ENCODE results near the gene CHIT1.
A peak's percentile ranks its signal among the peaks of the same experiment; 100 is the strongest.
"Not testable (repeated sequence)": the region's sequence is repeated elsewhere in the genome, so short reads cannot be mapped to it uniquely, and the experiment has no call there.

Gene CHIT1

GRCh38 chr1:203264052-203264501 is 34.6 kb upstream of the CHIT1 start:
- no peak for DNase-seq

DNA sequence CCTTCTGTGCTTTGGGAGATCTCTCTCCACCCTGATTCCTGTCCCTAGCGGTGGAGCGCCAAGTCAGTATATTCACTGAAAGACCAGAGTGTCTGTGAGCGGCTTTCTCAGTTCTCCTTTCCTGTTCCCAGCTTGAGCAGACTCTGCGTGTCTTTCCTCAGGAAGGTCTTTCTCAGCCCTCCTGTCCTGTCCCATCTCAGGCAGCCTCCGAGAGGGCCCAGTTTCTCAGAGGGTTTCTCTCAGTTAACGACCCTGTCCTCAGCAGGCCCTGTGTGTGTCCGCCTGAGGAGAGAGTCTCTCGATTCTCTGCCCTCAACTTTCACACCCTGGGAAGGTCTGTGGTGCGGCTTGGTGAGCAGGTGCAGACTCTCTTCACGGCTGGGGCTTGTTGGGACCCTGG is 34.0 kb upstream of the CHIT1 start:
- DNase-seq, result no peak

DNA sequence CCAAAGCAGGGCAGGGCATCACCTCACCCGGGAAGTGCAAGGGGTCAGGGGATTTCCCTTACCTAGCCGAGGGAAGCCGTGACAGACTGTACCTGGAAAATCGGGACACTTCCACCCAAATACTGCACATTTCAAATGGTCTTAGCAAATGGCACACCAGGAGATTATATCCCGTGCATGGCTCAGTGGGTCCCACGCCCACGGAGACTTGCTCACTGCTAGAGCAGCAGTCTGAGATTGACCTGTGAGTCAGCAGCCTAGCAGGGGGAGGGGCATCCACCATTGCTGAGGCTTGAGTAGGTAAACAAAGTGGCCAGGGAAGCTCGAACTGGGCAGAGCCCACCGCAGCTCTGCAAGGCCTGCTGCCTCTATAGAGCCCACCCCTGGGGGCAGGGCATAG is 27.2 kb upstream of the CHIT1 start:
- DNase-seq, result peak; percentile 33

DNA sequence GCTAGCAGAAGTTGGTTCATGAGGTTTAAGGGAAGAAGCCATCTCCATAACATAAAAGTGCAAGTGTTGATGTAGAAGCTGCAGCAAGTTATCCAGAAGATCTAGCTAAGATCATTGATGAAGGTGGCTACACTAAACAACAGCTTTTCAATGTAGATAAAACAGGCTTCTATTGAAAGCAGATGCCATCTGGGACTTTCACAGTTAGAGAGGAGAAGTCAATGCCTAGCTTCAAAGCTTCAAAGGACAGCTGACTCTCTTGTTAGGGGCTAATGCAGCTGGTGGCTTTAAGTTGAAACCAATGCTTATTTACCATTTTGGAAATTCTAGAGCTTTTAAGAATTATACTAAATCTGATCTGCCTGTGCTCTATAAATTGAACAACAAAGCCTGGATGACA is 25.3 kb upstream of the CHIT1 start:
- DNase-seq, result not testable (repeated sequence)

- no peak for DNase-seq
Observed at GRCh38 chr1:203252678-203253077, 23.2 kb upstream of the CHIT1 start.

- no peak for DNase-seq
Observed at GRCh38 chr1:203251466-203251865, 22.0 kb upstream of the CHIT1 start.

- DNase-seq, result no peak
Observed at GRCh38 chr1:203250911-203251310, 21.4 kb upstream of the CHIT1 start.

DNA sequence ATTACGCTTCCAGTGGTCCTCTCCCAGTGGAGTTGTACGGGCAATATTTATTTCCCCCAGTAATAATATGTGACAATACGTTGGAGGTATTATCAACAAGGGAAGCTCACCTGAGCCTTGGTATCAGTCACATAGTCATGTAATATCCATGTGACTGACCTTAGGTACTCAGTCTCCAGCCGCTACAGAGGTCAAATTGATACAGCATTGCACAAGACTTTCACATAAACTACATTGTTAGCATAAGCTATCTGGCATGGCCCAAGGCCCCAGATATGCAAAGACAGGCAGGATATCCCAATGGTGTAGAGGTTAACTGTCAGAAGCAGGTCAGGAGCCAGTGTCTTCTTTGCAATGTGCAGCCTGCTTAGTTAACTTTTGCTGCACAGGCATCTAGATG is 15.3 kb upstream of the CHIT1 start:
- no peak for DNase-seq

GRCh38 chr1:203241708-203242107 is 12.2 kb upstream of the CHIT1 start:
- not testable (repeated sequence) for DNase-seq

DNA sequence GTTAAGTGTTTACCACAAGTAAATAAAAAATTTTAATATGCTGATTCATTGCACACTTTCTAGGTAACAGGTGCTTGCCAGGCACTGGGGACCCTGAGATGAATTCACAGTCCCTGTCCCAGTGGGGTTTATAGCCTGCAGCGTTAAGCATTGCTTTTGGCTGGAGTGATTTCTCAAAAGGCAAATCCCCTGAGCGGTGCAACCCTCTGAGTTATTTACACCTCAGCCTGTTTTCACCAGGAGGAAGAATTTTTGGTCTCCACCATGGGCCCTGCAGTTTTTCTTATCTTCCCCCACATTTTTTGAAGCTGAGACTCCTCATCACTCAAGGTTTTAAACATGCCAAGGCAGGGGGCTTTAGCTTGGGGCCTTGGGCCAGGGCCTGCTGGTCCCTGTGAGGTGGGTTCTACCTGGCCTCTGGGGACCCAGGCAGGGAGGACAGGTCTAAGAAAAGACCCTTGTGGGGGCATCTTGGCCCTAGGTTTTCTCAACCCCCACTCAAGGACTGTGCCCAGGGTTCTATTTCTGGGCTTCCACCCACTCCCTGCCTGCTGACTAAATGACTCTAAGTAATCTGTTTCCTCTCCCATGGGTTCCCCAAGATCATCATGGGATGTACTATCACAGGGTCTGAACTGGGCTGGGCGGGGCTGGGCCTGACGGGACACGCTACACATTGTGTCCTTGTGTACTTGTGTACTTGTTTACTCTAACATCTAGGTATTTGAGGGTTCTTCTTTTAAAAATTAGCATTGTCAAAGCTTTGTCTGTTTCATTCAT is 10.2 kb upstream of the CHIT1 start:
- peak; percentile 88 for DNase-seq

- peak; percentile 65 for DNase-seq
Observed at GRCh38 chr1:203239081-203239480, 9.6 kb upstream of the CHIT1 start.

GRCh38 chr1:203238535-203238934 is 9.1 kb upstream of the CHIT1 start:
- DNase-seq, result no peak

DNA sequence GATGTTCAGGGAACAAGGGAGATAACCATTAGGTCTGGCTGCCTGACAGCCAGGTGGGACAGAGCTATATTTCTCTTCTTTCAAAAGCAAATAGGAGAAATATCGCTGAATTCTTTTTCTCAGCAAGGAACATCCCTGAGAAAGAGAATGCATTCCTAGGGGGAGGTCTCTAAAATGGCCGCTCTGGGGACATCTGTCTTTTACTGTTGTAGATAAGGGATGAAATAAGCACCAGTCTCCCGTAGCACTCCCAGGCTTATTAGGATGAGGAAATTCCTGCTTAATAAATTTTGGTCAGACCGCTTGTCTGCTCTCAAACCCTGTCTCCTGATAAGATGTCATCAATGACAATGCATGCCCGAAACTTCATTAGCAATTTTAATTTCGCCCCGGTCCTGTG is 5.4 kb upstream of the CHIT1 start:
- not testable (repeated sequence) for DNase-seq

DNA sequence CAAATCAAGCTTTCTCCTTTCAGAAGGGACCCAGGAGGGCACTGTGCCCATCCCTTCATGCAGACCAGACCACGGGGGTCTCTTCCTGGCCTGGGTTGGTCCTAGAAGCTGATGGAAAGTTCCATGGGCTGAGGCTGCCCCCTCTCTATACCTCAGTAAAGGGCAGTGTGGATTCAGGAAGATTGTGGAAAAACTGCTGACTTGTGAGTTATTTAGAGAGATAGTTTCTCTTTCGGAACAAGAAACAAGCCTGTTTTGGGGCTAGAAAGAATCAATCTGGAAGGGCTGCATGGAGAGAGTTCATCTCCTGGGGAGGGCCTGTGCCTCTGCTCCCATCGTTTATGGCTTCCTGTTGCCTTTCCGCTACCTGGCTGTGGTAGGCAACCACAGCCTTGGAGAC is 803 bp downstream of the CHIT1 start:
- no peak for DNase-seq

GRCh38 chr1:203227371-203228083 is 1.9 kb downstream of the CHIT1 start:
- peak; percentile 54 for DNase-seq

DNA sequence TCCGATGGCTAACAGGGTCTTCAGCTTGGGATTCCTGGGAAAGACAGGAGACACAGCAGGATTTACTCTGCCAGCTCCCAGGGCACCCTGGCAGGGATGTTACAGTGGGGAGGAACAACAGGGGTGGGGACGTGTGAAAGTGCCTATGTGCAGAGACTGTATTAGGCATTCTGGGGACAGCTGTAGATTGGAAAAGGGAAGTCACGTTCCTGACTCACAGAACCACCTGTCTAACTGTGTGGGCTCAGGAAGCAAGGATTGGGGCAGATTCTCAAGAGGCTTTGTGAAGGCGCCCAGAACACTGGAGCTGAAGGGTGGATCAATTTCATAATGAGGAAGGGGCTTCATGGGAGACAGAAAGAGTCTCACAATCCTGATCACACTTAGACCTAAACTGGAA is 4.4 kb downstream of the CHIT1 start:
- peak; percentile 42 for DNase-seq

DNA sequence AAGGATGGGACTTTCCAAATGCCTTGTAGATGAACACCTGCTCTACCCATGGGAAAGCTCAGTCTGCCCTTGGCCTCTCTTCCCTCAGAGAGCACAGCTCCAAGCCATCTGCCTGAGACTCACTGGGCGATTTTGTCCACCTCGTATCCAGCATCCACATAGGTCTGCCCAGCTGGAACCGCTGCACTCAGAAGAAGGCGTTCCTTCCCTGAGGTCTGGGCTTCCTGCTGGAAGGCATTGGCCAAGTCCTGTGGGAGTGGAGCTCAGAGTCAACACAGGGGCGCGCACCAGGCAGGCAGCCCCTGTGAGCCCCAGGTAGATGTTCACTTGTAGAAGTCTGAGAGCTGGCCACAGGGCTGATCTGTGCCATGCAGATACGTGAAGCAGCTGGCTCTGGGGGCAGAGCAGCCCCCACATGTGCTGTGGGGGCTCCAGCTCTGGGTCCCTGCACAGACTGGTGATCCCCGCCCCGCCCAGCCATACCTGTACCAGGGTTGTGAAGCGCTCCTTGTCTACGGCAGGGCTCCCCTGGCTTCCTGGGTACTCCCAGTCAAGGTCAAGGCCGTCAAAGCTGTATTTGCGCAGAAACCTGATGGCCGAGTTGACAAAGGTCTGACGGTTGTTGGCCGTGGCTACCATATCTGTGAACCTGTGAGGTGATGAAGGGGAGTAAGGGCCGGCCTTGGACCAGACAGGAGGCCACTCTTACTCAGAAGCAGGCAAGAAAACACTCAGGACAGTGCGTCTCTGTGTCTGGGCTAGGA is 6.3 kb downstream of the CHIT1 start:
- DNase-seq, result no peak

GRCh38 chr1:203219934-203220333 is 9.5 kb downstream of the CHIT1 start:
- DNase-seq, result no peak

DNA sequence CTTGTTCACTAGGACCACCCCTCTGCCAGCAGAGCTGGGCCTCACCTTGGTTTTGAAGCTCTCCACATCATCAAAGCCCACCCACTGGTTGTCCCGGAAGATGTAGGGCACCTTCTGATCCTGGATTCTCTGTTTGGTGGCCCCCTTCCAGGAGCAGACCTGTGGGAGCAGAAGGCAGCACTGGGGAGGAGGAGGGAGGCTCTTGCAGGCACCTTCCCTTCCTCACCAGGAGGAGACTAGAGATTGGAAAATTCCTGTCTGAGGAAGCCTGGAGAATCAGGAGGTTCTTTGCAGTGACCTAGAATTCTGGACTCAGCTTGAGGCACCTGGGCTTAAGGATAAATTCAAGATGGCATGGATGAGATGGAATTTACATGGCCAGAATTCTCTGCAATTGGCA is 10.3 kb downstream of the CHIT1 start:
- no peak for DNase-seq

DNA sequence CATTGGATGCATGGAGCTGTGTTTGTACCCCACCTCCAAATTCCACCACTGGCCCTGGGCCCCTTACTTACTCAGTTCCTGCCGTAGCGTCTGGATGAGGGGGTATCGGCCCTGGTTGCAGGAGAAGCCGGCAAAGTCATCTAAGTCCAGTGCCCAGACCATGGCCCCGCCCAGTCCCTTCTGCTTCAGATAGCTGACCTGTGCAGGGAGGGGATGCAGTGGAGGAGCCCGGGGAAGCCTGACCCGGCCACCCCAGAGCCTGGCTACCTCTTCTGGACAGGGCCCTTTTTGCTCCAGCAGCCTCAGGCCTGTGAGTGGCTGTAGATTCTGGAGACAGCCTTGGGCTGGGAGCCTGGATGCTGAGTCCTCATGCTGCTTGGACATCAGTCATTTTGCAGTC is 11.8 kb downstream of the CHIT1 start:
- no peak for DNase-seq

DNA sequence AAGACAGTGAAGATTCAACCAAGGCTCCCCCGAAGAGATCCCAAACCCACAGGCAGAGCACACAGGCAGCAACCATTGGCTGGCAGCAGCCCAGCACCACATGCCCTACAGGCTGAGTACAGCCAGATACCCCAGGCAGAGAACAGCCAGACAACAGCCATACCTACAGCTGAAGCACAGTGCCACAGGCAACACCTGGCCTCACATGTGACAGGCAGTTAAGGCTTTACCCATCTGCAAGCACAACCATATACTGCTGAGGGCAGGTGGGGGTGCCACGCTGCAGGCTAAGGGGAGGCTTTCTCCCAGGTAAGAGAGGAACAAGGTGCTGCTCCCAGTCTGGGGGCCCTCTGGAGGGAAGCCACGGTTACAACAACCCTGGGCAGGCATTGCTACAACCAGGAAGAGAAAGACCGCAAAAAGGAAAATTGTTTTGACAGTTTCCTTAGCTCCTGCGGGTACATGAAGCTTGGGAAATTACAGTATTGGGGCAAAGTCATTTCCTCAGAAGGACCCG is 12.3 kb downstream of the CHIT1 start:
- peak; percentile 43 for DNase-seq

GRCh38 chr1:203216274-203217138 is 13.0 kb downstream of the CHIT1 start:
- peak; percentile 78 for DNase-seq
